Activated CD8-positive, alpha-beta memory T cell treated with anti-CD3 and anti-CD28 coated beads, Interleukin-2, amount 10 ng/mL, durations not matched to agents 7 days and 5 days (primary cell): Measurements from ENCODE around the gene EPS8L3. TPM values are rescaled to one million over a fixed set of nuclear protein-coding genes. Genes with fewer than 3 reads are reported as not detected.
"Not testable (repeated sequence)": the region's sequence is repeated elsewhere in the genome, so short reads cannot be mapped to it uniquely, and the experiment has no call there.

Experiments used
- ATAC-seq: fragments of 150-1000 bp; cut with Tn5 transposase; one replicate; pipeline ENCODE4 v1.10.0; 2021; ENCODE audit warnings: moderate library complexity
- CTCF ChIA-PET: fragments of 350-600 bp; sonication (Branson Sonifier 250); formaldehyde crosslinking; loops from one replicate; lab custom pipeline; 2021; ENCODE audit warnings: antibody characterized with exemption; lab: Charles Lee
- DNase-seq: peaks from one replicate; pipeline ENCODE4 v3.0.0-alpha.2; 2020
- H3K27ac Mint-ChIP-seq: one replicate; pipeline ENCODE4 v1.8.0; 2021; ENCODE audit warnings: mild to moderate bottlenecking, mixed read lengths
- H3K27me3 Mint-ChIP-seq: one replicate; pipeline ENCODE4 v1.8.0; 2021; ENCODE audit warnings: mixed read lengths
- H3K36me3 Mint-ChIP-seq: one replicate; pipeline ENCODE4 v1.8.0; 2021; ENCODE audit warnings: mild to moderate bottlenecking, mixed read lengths
- H3K4me1 Mint-ChIP-seq: one replicate; pipeline ENCODE4 v1.8.0; 2021; ENCODE audit warnings: mixed read lengths
- H3K4me3 Mint-ChIP-seq: one replicate; pipeline ENCODE4 v1.8.0; 2021; ENCODE audit warnings: mild to moderate bottlenecking, moderate library complexity, mixed read lengths
- H3K9me3 Mint-ChIP-seq: one replicate; pipeline ENCODE4 v1.8.0; 2022; ENCODE audit warnings: low read depth, mixed read lengths
- total RNA-seq, 2 experiments: library from RNA; stranded (reverse); gene quantifications; one replicate each; pipeline ENCODE4 v1.2.3, GENCODE V29; 2021

EPS8L3 gene
- total RNA-seq, 2 experiments from 2014 or later, result not detected

- ATAC-seq (no peak), DNase-seq (no peak)
- H3K36me3 Mint-ChIP-seq, result no peaks in the 10 kb centered on the region
- H3K4me1 Mint-ChIP-seq, result no peaks in the 10 kb centered on the region
- no peaks in the 10 kb centered on the region for H3K9me3 Mint-ChIP-seq
- no peak overlapping the region for H3K27ac Mint-ChIP-seq
- CTCF ChIA-PET, result no interaction called here
- peaks cover 10% of the 10 kb centered on the region for H3K27me3 Mint-ChIP-seq
- H3K4me3 Mint-ChIP-seq, result no peak overlapping the region
These were observed 50.1 kb downstream of the EPS8L3 start for GRCh38 chr1:109713636-109714035.

- peaks cover 14% of the 10 kb centered on the region for H3K27me3 Mint-ChIP-seq
- no peak overlapping the region for H3K4me3 Mint-ChIP-seq
These were observed 51.3 kb downstream of the EPS8L3 start for GRCh38 chr1:109712321-109712864.

DNA sequence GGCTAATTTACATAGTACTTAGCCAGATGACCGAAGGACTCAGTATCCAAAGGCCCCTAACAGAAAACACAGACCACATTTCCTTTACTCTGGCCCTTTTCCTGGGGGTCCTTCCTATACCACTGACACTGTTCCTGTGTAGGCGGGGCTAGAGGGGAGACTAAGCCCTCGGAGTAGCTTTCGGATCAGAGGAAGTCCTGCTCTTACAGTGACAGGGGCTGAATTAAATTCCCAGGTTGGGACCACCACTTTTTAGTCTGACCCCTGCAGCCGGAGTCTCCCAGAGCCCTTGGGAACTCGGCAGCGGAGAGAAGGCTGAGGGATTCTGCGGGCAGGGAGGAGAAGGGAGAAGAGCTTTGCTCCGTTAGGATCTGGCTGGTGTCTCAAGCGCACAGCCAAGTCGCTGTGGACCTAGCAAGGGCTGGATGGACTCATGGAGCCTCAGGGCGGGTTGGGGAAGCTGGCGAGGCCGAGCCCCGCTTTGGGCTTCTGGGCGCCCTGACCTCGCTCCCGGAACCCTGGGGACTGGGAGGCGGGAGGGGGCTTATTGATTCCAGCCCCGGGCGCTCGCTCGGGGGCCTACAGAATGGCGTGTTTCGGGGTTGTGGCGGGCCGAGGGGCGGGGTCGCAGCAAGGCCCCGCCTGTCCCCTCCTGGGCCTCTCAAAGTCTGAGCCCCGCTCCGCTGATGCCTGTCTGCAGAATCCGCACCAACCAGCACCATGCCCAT lies 52.0 kb downstream of the EPS8L3 start, which contains the start of gene GSTM5:
Gene GSTM5 (plus strand): TSS at position 659 of the 728 bp plus-strand sequence. CDS start 62 bp downstream, at position 721.
- CTCF ChIA-PET, H3K4me3 Mint-ChIP-seq, ATAC-seq, H3K9me3 Mint-ChIP-seq, DNase-seq, H3K4me1 Mint-ChIP-seq, H3K36me3 Mint-ChIP-seq, H3K27ac Mint-ChIP-seq: not testable (repeated sequence)
- H3K27me3 Mint-ChIP-seq, result peaks cover 20% of the 10 kb centered on the region

More at GRCh38 chr1:109712321-109712864, 51.3 kb downstream of the EPS8L3 start:
- ATAC-seq (no peak), DNase-seq (no peak)
- CTCF ChIA-PET, result no interaction called here
- peaks cover 3% of the 10 kb centered on the region for H3K9me3 Mint-ChIP-seq
- H3K36me3 Mint-ChIP-seq, result no peaks in the 10 kb centered on the region
- H3K4me1 Mint-ChIP-seq, result no peaks in the 10 kb centered on the region
- no peak overlapping the region for H3K27ac Mint-ChIP-seq

GRCh38 chr1:109709822-109710221 lies 53.9 kb downstream of the EPS8L3 start:
- H3K9me3 Mint-ChIP-seq, DNase-seq, ATAC-seq, H3K4me1 Mint-ChIP-seq, H3K27ac Mint-ChIP-seq, H3K4me3 Mint-ChIP-seq, H3K36me3 Mint-ChIP-seq: not testable (repeated sequence)
- CTCF ChIA-PET, result interaction anchor here (0.8 kb wide), 1 partner anchor 275 kb away, joined by 3 read pairs; the partner anchor contains the start of gene AHCYL1
- peaks cover 19% of the 10 kb centered on the region for H3K27me3 Mint-ChIP-seq

GRCh38 chr1:109708949-109709348 lies 54.8 kb downstream of the EPS8L3 start:
- H3K27ac Mint-ChIP-seq, result not testable (repeated sequence)

DNA sequence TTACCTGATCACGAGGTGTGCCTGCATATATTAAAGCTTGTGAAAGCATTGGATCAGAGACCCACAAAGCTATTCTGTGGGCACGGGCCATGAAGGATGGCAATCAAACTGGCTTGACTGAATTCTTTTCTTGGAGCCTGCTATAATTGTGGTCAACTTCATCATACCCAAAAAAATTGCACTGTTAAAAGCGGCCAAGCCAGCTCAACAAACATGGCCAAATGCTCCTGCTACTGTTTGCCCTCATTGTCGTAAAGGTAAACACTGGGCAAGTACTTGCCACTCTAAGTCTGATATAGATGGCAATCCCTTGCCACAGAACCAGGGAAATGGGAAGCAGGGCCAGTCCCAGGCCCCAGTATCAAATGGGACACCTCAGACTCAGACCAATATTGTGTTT lies 58.3 kb downstream of the EPS8L3 start:
- peaks cover 14% of the 10 kb centered on the region for H3K27me3 Mint-ChIP-seq
- no peaks in the 10 kb centered on the region for H3K36me3 Mint-ChIP-seq
- DNase-seq, result no peak
- H3K27ac Mint-ChIP-seq, result no peak overlapping the region
- no peak for ATAC-seq
- H3K9me3 Mint-ChIP-seq, result peaks cover 3% of the 10 kb centered on the region
- no peak overlapping the region for H3K4me3 Mint-ChIP-seq
- H3K4me1 Mint-ChIP-seq, result no peaks in the 10 kb centered on the region
- CTCF ChIA-PET, result no interaction called here

More at GRCh38 chr1:109708949-109709348, 54.8 kb downstream of the EPS8L3 start:
- CTCF ChIA-PET, result interaction anchor here (0.8 kb wide), 1 partner anchor 276 kb away, joined by 3 read pairs; the partner anchor contains the start of gene AHCYL1
- peaks cover 15% of the 10 kb centered on the region for H3K27me3 Mint-ChIP-seq
- not testable (repeated sequence) for ATAC-seq, DNase-seq, H3K9me3 Mint-ChIP-seq, H3K4me1 Mint-ChIP-seq, H3K36me3 Mint-ChIP-seq, H3K4me3 Mint-ChIP-seq

DNA sequence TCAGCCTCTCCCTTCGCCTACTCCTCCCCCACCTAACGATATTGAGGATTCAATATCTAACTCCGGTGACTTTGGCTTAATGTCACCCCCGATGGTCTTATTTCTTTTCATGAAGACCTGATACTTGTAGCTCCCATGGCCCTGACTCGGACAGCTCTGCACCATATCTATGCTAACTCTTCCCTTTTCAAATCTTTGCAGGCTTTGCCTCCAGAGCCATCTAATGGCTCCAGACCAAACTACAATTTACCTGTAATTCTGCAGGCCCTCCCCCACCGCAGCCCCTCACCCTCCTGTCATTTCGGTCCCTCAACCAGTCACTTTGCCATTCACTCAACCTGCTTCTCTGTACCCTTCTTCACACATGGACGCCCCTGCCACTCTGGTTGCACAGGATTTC lies 59.5 kb downstream of the EPS8L3 start:
- no peak overlapping the region for H3K27ac Mint-ChIP-seq
- H3K4me1 Mint-ChIP-seq, result no peaks in the 10 kb centered on the region
- peaks cover 14% of the 10 kb centered on the region for H3K27me3 Mint-ChIP-seq
- ATAC-seq, result no peak
- H3K36me3 Mint-ChIP-seq, result no peaks in the 10 kb centered on the region
- CTCF ChIA-PET, result interaction anchor here (0.9 to 1.3 kb wide), 2 partner anchors 63 to 67 kb away, joined by 3 read pairs; no protein-coding TSS in a partner anchor
- DNase-seq, result no peak
- H3K4me3 Mint-ChIP-seq, result no peak overlapping the region
- peaks cover 3% of the 10 kb centered on the region for H3K9me3 Mint-ChIP-seq

- H3K27ac Mint-ChIP-seq, H3K36me3 Mint-ChIP-seq, DNase-seq, H3K4me1 Mint-ChIP-seq, H3K9me3 Mint-ChIP-seq, H3K4me3 Mint-ChIP-seq, ATAC-seq: not testable (repeated sequence)
- H3K27me3 Mint-ChIP-seq, result peaks cover 12% of the 10 kb centered on the region
- CTCF ChIA-PET, result interaction anchor here (1.3 kb wide), 1 partner anchor 66 kb away, joined by 3 read pairs; no protein-coding TSS in a partner anchor
These were observed 60.8 kb downstream of the EPS8L3 start for GRCh38 chr1:109702940-109703339.

Other genes starting within 250 kb of the EPS8L3 start
- gene GPR61, start 224.1 kb downstream of the EPS8L3 start, total RNA-seq, result under 1 TPM in 1 of 2 experiments, not detected in 1; 0.16 TPM
- gene GNAI3, start 215.3 kb downstream of the EPS8L3 start, total RNA-seq, result 1 to 10 TPM; 7.5 to 8.3 TPM
- gene GNAT2, start 144.3 kb downstream of the EPS8L3 start, total RNA-seq, result not detected
- 100 to 1,000 TPM in 1 of 2 experiments, 10 to 100 TPM in 1; 90.4 to 113 TPM for gene AMPD2, start 144.1 kb downstream of the EPS8L3 start, total RNA-seq
- 1 to 10 TPM; 5.7 to 6.7 TPM for gene GSTM4, start 107.8 kb downstream of the EPS8L3 start, total RNA-seq
- 10 to 100 TPM in 1 of 2 experiments, 1 to 10 TPM in 1; 8.0 to 17.8 TPM for gene GSTM2, start 95.9 kb downstream of the EPS8L3 start, total RNA-seq
- not detected for gene GSTM1, start 76.1 kb downstream of the EPS8L3 start, total RNA-seq
- gene GSTM5, start 51.7 kb downstream of the EPS8L3 start, total RNA-seq, result not detected
- gene GSTM3, start 22.9 kb downstream of the EPS8L3 start, total RNA-seq, result 1 to 10 TPM; 2.1 to 3.2 TPM
- gene CSF1, start 146.9 kb upstream of the EPS8L3 start, total RNA-seq, result 100 to 1,000 TPM in 1 of 2 experiments, 10 to 100 TPM in 1; 77.6 to 143 TPM
- gene AHCYL1, start 220.8 kb upstream of the EPS8L3 start, total RNA-seq, result 10 to 100 TPM; 67.6 to 70.0 TPM